Stimulated activated CD4-positive, alpha-beta T cell treated with anti-CD3 and anti-CD28 coated beads, Interleukin-2, amount 100 ng/mL, for 48 hours (primary cell): ENCODE data around the gene LSR.
A peak's percentile ranks its signal among the peaks of the same experiment; 100 is the strongest.
"Not testable (repeated sequence)": the region's sequence is repeated elsewhere in the genome, so short reads cannot be mapped to it uniquely, and the experiment has no call there.

Experiments
- DNase-seq, 2 donors: peaks; one replicate each; pipeline ENCODE4 v3.0.0-alpha.2; 2020

LSR gene

GRCh38 chr19:35219008-35219407 lies 29.8 kb upstream of the LSR start:
- DNase-seq: no peak

- DNase-seq: no peak
Measured at GRCh38 chr19:35220315-35220921, 28.4 kb upstream of the LSR start.

GRCh38 chr19:35220973-35221590 lies 27.7 kb upstream of the LSR start:
- not testable (repeated sequence) for DNase-seq

- no peak for DNase-seq
Measured at GRCh38 chr19:35222373-35223015, 26.3 kb upstream of the LSR start.

DNA sequence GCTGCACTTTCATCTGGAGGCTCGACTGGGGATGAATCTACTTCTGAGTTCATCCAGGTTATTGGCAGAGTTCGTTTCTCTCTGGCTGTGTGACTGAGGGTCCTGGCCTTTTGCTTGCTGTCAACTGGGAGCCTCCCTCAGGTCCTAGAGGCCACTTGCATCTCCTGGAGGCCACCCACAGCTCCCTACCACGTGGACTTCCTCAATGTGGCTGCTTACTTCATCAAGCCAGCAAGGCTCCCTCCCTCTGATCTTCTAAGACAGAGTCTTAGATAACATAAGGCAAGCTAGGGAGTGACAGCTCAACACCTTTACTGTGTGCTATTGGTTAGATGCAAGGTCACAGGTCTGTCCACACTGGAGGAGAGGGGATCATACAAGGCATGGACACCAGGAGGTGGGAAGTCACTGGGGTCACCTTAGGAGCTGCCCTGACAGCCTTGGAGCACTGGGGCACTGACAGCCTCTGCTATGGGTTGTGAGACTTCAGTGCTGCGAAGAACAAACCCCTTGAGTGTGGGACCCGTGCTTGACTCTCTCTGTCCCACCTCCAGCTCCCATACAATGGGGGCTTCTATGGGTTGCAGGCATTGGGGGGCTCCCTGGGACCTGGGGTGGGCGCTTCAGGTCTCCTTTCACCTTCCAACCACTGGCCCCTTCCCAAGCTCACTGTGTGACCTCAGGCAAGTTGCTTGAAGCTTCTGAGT lies 25.6 kb upstream of the LSR start:
- no peak for DNase-seq

DNA sequence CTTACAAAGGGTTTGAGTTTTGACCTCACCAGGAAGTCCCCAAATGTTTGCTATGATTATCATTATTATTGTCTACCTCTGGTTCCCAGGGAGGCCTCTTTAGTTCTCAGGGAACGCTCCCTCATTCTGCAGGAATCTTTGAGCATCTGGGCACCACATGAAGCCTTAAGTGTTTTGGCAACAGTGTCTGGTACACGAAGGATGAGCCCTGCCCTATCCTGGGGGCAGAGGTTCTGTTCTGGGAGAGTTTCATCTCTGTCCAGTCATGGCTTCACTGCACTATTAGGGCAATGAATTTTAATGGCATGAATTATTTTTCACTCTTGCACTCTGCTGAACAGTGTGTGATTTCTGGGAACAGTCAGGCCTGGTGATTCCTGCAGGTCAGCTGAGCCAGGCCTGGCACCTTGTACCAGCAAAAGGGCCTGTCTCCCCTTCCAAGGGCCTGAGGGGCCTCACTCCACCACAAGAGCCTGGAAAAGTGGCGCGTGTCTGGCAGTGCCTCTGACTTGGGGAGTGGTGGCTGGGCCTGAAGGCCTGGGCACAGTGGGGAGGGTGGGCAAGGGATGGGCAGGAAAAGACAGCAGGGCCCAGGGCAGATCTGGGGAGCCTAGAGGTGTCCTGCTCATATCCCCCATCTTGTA lies 24.8 kb upstream of the LSR start:
- no peak for DNase-seq

GRCh38 chr19:35224681-35225571 lies 23.9 kb upstream of the LSR start:
- no peak for DNase-seq

DNA sequence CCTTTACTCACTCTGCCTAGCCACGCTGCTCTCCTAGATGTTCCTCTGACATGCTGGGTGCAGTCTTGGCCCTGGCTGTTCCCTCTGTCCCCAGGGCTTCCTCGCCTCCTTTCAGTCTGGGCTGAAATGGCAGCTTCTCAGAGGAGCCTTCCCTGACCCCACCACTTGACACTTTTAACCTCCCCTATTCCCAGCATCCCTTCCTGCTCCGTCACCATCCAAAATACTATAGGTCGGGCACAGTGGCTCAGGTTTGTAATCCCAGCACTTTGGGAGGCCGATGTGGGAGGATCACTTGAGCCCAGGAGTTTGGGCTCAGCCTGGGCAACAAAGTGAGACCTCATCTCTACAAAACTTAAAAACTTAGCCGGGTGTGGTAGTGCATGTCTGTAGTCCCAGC lies 22.9 kb upstream of the LSR start:
- DNase-seq: no peak

DNA sequence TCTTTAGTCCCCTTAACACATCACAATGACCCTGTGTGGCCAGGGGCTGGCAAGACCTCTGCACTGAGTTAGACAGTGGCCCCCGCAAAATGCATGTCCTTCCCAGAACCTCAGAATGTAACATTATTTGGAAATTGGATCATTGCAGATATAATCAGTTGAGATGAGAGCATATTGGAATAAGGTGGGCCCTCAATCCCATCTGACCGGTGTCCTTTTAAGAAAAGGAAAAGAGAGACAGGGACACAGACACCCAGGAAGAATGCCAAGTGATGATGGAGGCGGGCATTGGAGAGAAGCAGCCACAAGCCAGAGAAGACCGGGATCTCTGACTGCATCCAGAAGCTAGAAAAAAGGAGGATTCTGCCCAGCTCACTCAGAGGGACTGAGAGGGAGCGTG lies 22.1 kb upstream of the LSR start:
- DNase-seq: no peak

DNA sequence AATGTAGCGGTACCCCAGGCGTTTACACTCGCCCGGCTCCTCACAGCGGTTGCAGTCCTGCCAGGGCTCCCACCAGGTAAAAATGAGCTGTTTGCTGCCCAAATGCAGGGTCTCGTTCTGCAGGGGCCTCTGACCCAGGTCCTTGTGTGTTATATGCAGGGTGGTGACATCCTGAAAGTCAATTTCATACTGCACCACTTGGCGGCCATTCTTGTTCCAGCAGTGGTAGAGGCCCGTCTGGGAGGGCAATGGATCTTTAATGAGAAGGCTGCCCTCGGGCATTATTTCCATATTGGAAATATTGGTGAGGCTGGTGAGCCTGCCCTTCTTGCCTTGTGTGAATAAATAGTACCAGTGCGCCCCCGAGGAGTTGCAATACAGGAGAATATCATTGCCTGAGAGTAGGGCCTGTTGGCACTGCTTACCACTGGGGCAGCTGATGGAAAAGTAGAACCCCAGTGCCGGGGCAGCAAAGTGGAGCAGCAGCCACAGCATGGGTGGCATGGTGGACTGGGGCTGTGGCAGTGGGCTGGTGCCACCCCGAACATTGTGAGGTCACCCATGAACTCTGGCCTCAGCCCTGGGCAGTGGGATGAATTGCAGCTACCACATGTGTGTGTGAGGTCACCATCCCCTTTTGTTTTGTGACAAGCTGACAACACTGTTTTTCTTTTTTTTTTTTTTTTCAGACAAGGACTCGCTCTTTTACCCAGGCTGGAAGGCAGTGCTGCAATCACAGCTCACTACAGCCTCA lies 20.4 kb upstream of the LSR start, which contains the start of gene FAM187B:
FAM187B (minus strand) TSS at position 563 of the 754 bp plus-strand sequence; CDS start at position 504, 59 bp downstream.
- no peak for DNase-seq

DNA sequence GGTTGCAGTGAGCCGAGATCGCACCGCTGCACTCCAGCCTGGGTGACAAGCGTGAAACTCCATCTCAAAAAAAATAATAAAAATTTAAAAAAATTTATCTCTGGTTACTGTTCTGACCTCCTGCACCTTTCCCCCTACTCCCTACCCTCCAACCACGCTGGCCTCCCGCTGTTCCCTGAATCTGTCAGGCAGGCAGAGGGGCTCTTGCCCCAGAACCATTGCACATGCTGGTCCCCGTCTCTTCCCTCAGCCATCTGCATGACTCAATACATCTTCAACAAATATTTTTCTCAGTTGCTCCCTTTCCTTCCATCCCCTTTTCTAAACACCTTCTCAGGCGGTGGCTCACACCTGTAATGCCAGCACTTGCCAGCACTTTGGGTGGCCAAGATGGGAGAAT lies 19.2 kb upstream of the LSR start:
- DNase-seq: no peak

- DNase-seq: no peak
Measured at GRCh38 chr19:35231956-35232645, 16.7 kb upstream of the LSR start.

DNA sequence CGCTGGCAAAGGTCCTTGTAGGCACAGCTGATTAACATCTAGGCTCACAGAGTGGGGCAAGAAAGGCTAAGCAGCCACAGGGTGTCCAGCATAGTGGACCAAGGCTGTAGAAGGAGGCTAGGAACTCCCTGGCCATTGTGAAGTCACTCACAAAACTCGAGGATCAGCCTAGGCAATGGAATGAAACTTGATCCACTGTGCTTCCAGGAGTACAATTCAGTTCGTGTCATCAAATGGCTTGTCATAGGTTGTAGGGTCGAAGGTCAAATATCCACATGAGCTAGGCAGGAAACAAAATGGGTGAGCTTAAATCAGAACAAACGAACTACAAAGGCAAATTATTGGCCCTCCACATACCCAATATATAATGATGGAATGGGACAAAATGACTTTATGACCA lies 15.9 kb upstream of the LSR start:
- DNase-seq: no peak

DNA sequence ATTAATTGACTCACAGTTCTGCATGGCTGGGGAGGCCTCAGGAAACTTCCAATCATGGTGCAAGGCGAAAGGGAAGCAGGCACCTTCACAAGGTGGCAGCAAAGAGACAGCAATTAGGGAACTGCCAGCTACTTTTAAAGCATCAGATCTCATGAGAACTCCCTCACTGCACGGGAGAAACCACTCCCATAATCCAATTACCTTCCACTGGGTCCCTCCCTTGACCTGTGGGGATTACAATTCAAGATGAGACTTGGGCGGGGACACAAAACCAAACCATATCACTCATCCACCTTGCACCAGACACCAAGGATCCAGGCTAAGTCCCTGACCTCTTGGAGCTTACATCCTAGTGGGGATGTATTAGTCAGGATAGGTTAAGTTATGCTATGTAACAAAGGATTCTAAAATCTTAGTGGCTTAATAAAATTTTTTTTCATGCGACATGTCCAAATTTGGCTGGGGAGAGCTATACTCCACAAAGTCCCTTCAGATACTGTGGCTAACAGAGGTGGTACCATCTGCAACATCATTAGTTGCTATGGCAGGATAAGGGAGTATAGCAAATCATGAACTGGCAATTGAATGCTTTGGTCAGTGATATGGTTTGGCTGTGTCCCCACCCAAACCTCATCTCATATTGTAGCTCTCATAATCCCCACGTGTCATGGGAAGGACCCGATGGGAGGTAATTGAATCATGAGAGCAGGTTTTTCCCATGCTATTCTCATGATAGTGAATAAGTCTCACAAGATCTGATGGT lies 12.0 kb upstream of the LSR start:
- DNase-seq: no peak

GRCh38 chr19:35239597-35239996 lies 9.2 kb upstream of the LSR start:
- not testable (repeated sequence) for DNase-seq

DNA sequence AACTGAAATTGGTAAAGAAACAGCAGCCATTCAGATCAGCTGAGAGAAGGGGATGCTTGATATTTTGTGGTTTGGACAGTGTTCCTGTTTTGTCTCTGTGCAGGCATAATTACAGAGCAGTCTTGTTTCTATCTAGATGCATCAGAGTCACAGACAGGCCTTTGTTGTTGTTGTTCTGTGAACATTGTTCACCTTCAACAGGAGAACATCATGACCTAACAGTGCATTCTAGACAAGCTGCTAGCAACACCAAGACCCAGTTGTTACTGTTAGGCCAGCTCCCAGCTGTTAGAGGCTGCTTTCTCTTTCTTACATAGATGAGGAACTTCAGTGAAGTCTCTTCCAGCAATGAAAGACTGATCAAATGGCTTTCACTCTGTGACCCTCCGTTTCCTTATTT lies 8.5 kb upstream of the LSR start:
- no peak for DNase-seq

- DNase-seq: no peak
Measured at GRCh38 chr19:35241417-35241816, 7.4 kb upstream of the LSR start.

DNA sequence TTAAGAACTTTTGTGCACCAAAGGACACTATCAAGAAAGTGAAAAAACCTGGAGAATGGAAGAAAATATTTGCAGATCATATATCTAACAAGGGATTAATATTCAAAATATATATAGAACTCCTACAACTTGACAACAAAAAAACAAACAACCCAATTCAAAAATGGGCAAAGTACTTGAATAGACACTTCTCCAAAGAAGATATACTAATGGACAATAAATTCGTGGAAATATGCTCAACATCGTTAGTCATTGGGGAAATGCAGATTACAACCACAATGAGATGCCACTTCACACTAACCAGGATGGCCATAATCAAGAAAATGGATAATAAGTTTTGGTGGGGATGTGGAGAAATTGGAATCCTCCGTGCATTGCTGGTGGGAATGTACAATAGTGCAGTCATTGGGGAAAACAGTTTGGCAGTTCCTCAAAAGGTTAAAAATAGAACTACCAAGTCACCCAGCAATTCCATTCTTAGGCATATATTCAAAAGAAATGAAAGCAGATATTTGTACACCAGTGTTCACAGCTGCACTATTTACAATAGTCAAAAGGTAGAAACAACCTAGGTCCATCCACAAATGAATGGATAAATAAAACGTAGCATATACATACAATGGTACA lies 2.2 kb upstream of the LSR start:
- no peak for DNase-seq

- peak; percentile 41 to 47 for DNase-seq
Measured at GRCh38 chr19:35247526-35248309, 1.1 kb upstream of the LSR start.
